ENCODE results near the gene RAB4B.
A peak's percentile ranks its signal among the peaks of the same experiment; 100 is the strongest.

RAB4B gene

GRCh38 chr19:40739030-40739839 is 38.8 kb upstream of the RAB4B start:
- H3K27ac ChIP-seq, result peak overlapping the region in 1 of 2 donors; percentile 79
- no peak for DNase-seq (ENCODE audit: low spot score)
- H3K4me3 ChIP-seq, result no peak overlapping the region
- TF ChIP-seq CTCF (IDR thresholded peaks at IDR 0.05), result no peak

GRCh38 chr19:40739871-40740703 is 38.0 kb upstream of the RAB4B start:
- Histone ChIP-seq H3K27ac (peak overlapping the region in 1 of 2 donors; percentile 79), H3K4me3 (peak overlapping the region; percentile 5)
- no peak for TF ChIP-seq CTCF (IDR thresholded peaks at IDR 0.05)
- no peak for DNase-seq (ENCODE audit: low spot score)

- peak overlapping the region; percentile 5 for H3K4me3 ChIP-seq
- DNase-seq (ENCODE audit: low spot score), result peak; percentile 84
Observed at GRCh38 chr19:40740747-40741146, 37.3 kb upstream of the RAB4B start.

GRCh38 chr19:40741527-40742390 is 36.3 kb upstream of the RAB4B start:
- Histone ChIP-seq H3K4me3 (no peak overlapping the region), H3K27ac (peak overlapping the region in 1 of 2 donors; percentile 79)
- TF ChIP-seq CTCF (IDR thresholded peaks at IDR 0.05), result no peak
- DNase-seq (ENCODE audit: low spot score), result no peak

More at GRCh38 chr19:40740747-40741146, 37.3 kb upstream of the RAB4B start:
- TF ChIP-seq CTCF (IDR thresholded peaks at IDR 0.05), result no peak
- peak overlapping the region in 1 of 2 donors; percentile 79 for H3K27ac ChIP-seq

- DNase-seq (ENCODE audit: low spot score), result no peak
- TF ChIP-seq CTCF (IDR thresholded peaks at IDR 0.05), result no peak
- Histone ChIP-seq H3K4me3 (no peak overlapping the region), H3K27ac (no peak overlapping the region)
Observed at GRCh38 chr19:40742477-40742876, 35.6 kb upstream of the RAB4B start.

GRCh38 chr19:40742886-40743285 is 35.2 kb upstream of the RAB4B start:
- Histone ChIP-seq H3K27ac (no peak overlapping the region), H3K4me3 (no peak overlapping the region)
- no peak for DNase-seq (ENCODE audit: low spot score)
- no peak for TF ChIP-seq CTCF (IDR thresholded peaks at IDR 0.05)

All from coronary artery (tissue), 2 donors.